Muscle of leg (tissue), 11 donors: ENCODE data around the gene CDH4. TPM values are rescaled to one million over a fixed set of nuclear protein-coding genes. Genes with fewer than 3 reads are reported as not detected.

Experiments used
- DNase-seq: peaks from one replicate; pipeline ENCODE4 v3.0.0; 2013
- H3K27ac ChIP-seq: one replicate; pipeline ENCODE4 v1.5.1; 2013; ENCODE audit warnings: mild to moderate bottlenecking, low read length, control low read depth
- H3K27me3 ChIP-seq: one replicate; pipeline ENCODE4 v1.6.1; 2013; ENCODE audit warnings: low read length; ENCODE audit not compliant: control insufficient read depth, insufficient read depth
- H3K36me3 ChIP-seq: one replicate; pipeline ENCODE4 v1.6.1; 2013; ENCODE audit warnings: low read length; ENCODE audit not compliant: control insufficient read depth, insufficient read depth
- H3K4me1 ChIP-seq: one replicate; pipeline ENCODE4 v1.6.1; 2013; ENCODE audit warnings: low read length; ENCODE audit not compliant: control insufficient read depth, insufficient read depth
- H3K4me3 ChIP-seq: one replicate; pipeline ENCODE4 v1.5.1; 2013; ENCODE audit warnings: low read length, control low read depth
- H3K9me3 ChIP-seq: replicated peaks from 2 replicates; pipeline ENCODE4 v1.6.1; 2013; ENCODE audit warnings: low read depth, low read length; ENCODE audit not compliant: control insufficient read depth
- WGBS: methylation state at CpG from one replicate; pipeline ENCODE4 v1.1.5; 2013; ENCODE audit warnings: missing lambda C conversion rate; ENCODE audit not compliant: insufficient coverage; 5-methylcytosine and 5-hydroxymethylcytosine counted together
- polyA plus RNA-seq, 8 donors: library from polyadenylated mRNA; unstranded; fragments of 120-200 nt; gene quantifications; one replicate each; pipeline versions ENCODE4 v1.2.1 to v1.2.3, GENCODE V29; 2013; ENCODE audit warnings: inconsistent platforms in 1 of 8, low replicate concordance in 1 of 8; ENCODE audit not compliant: insufficient read length in 8 of 8, insufficient read depth in 1 of 8
- total RNA-seq: library from RNA; stranded (reverse); fragments of 120-200 nt; gene quantifications from one replicate; pipeline ENCODE4 v1.2.4, GENCODE V29; 2013

The CDH4 gene
- total and polyA plus RNA-seq, 9 donors, result 0.66 to 1.4 (median 1.2) TPM

DNA sequence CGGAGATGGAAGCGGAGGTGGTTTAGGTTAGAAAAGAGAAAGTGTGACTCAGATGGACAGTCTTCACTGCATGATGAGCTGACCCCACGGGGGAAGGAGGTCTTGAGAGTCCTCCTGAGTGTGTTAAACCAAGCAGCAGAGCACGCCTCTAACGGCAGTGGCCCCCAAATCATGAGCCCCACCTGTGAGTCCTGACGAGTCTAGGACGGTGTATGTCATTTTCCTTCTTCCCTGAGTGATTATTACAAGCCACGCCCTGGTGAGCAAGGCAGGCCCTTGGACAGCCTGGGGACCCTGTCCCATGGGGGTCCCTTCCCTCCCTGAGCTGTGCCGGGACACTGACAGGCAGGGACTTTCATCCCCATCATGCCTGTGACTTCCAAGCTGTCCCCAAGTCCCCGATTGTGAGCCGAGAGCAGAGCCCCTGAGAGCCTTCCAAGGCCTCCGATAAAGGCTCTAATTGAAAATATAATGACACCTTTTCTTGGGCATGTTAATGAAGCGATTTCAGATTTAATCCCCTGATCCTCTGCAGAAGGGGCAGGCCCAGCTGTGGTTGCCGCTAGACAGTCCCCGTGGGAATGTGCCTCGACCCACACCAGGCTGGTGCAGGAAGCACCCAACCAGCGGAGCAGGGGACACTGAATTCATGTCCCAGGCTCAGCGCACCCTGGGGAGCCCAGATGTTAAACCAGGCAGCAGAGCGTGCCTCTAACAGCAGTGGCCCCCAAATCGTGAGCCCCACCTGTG is 493.5 kb downstream of the CDH4 start:
- no peak overlapping the region for H3K27ac ChIP-seq
- H3K27me3 ChIP-seq, result no peaks in the 10 kb centered on the region
- WGBS, result 88% methylated on average over 16 of the region's 20 CpGs
- H3K9me3 ChIP-seq, result peaks cover 4% of the 10 kb centered on the region
- H3K4me3 ChIP-seq, result no peak overlapping the region
- H3K4me1 ChIP-seq, result no peaks in the 10 kb centered on the region
- no peaks in the 10 kb centered on the region for H3K36me3 ChIP-seq
- no peak for DNase-seq

DNA sequence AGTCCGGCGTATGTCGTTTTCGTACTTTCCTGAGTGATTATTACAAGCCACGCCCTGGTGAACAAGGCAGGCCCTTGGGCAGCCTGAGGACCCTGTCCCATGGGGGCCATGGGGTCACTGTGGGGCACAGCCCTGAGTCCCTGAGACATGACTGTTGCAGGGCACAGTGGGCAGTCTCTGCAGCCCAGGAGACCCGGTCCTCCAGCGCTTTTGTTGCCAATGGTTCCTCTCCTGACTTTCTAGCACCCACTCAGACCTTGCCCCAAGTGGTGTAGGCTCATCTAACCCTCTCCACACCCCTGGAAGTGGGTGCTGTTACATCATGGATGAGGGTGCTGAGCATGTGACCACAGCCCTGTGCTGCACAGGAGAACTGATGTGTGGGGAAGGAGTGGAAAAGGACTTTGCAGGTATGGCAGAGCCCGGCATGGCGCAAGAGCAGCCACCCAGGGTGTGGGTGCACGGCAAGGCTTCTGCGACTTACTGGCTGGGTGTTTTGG is 494.1 kb downstream of the CDH4 start:
- WGBS, result 94% methylated on average over 9 of the region's 11 CpGs
- Histone ChIP-seq H3K4me1 (no peaks in the 10 kb centered on the region), H3K27me3 (no peaks in the 10 kb centered on the region), H3K4me3 (no peak overlapping the region), H3K36me3 (no peaks in the 10 kb centered on the region), H3K27ac (no peak overlapping the region), H3K9me3 (peaks cover 8% of the 10 kb centered on the region)
- no peak for DNase-seq

DNA sequence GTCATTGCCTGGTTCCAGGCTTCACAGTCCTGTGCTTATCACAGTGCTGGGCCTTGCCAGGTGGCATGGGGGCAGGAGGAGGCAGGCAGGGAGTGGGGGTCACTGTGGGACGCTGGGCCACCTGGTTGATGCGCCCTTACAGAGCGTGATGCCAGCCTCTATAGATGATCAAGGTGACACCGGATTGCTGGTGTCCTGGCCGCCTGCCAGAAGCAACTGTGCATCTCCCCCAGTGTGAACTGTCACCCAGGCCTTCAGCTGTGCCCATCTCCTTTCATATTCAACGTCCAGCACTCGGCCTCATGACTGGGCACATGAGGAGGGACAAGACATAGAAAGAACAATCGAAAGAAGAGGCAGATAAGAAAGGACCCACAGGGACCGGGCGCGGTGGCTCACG is 494.7 kb downstream of the CDH4 start:
- Histone ChIP-seq H3K36me3 (no peaks in the 10 kb centered on the region), H3K4me1 (no peaks in the 10 kb centered on the region), H3K27ac (no peak overlapping the region), H3K4me3 (no peak overlapping the region), H3K27me3 (no peaks in the 10 kb centered on the region), H3K9me3 (peaks cover 8% of the 10 kb centered on the region)
- no peak for DNase-seq
- WGBS, result 82% methylated on average over 6 of the region's 12 CpGs

DNA sequence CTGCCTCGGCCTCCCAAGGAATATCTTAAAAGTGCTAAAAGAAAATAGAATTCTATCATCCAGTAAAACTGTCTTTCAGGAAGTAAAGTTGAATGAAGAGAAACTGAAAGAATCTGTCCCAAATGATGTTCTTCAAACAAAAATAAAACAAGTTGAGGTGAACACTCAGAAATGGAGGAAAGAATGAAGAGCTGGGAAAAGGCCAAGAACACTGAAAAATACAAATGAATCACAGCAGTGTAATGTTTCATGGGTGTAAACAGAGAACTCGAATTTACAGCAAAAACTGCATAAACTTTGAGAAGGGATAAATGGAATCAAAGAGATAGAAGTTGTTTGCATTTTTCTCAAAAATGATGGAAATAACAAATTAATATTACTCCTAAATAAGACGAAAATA is 496.3 kb downstream of the CDH4 start:
- Histone ChIP-seq H3K27me3 (no peaks in the 10 kb centered on the region), H3K27ac (no peak overlapping the region), H3K4me1 (no peaks in the 10 kb centered on the region), H3K4me3 (no peak overlapping the region), H3K9me3 (peaks cover 8% of the 10 kb centered on the region), H3K36me3 (no peaks in the 10 kb centered on the region)
- no CpG with 5 or more reads among the region's 3 CpGs for WGBS
- DNase-seq, result no peak

DNA sequence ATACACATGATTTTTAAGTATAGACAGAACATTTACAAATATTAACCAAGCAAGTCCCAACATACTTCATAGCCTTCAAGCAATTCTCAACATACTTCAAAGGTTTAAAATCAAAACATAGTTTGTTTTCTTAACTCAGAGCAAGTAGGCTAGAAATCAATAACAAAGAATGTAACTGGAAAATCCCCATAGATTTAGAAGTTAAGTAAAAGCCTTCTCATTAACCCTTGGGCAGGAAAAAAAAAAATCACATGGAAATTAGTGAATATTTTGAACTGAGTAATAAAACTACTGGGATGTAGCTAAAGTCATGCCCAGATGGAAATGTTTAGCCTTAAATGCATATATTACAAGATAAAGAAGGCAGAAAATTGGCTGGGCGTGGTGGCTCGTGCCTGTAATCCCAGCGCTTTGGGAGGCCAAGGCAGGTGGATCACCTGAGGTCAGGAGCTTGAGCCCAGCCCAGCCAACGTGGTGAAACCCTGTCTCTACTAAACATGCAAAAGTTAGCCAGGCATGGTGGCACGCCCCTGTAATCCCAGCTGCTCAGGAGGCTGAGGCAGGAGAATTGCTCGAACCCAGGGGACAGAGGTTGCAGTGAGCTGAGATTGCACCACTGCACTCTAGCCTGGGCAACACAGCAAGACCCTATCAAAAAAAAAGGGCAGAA is 497.5 kb downstream of the CDH4 start:
- Histone ChIP-seq H3K27me3 (no peaks in the 10 kb centered on the region), H3K4me3 (no peak overlapping the region), H3K9me3 (peaks cover 8% of the 10 kb centered on the region), H3K27ac (no peak overlapping the region), H3K4me1 (peaks cover 5% of the 10 kb centered on the region), H3K36me3 (no peaks in the 10 kb centered on the region)
- no peak for DNase-seq
- 71% methylated on average over 1 of the region's 6 CpGs for WGBS

DNA sequence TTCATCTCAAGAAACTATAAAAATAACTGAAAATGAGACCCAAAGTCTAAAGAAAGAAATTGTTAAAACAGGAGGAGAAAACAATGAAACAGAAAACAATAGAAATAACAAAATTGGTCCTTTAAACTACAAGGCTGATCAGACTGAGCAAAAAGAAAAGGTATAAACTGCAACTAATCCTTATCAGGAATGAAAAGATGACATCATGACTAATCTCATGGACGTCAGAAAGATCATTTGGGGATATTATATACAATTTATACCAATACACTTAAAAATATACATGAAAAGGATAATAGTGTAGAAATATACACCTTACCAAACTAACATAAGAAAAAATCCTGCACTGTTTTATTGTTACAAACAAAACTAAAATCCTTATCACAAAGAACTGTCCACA is 498.0 kb downstream of the CDH4 start:
- no peaks in the 10 kb centered on the region for H3K36me3 ChIP-seq
- H3K27me3 ChIP-seq, result no peaks in the 10 kb centered on the region
- peaks cover 5% of the 10 kb centered on the region for H3K4me1 ChIP-seq
- no peak overlapping the region for H3K4me3 ChIP-seq
- no peak overlapping the region for H3K27ac ChIP-seq
- H3K9me3 ChIP-seq, result peaks cover 8% of the 10 kb centered on the region
- no peak for DNase-seq
- WGBS, result no CpG with 5 or more reads among the region's 1 CpG

DNA sequence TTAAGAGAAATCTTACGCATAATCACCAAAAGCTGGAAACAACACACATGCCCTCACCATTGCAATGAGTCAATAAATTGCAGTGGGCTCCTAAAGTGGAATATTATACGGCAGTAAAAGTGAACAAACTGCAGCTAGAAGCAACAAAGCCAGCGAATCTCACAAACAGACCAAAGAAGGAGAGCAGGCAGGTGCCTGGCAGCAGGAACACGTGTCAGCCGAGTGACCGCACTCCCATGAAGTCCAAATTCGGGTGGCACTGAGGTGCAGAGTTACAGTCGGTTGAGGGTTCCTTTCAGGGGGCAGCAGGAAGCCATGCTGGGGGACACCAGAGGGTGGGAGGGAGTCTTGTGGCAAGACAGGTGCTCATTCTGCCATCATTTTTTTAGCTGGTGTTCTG is 500.5 kb downstream of the CDH4 start:
- Histone ChIP-seq H3K27ac (no peak overlapping the region), H3K36me3 (no peaks in the 10 kb centered on the region)
- DNase-seq, result no peak

DNA sequence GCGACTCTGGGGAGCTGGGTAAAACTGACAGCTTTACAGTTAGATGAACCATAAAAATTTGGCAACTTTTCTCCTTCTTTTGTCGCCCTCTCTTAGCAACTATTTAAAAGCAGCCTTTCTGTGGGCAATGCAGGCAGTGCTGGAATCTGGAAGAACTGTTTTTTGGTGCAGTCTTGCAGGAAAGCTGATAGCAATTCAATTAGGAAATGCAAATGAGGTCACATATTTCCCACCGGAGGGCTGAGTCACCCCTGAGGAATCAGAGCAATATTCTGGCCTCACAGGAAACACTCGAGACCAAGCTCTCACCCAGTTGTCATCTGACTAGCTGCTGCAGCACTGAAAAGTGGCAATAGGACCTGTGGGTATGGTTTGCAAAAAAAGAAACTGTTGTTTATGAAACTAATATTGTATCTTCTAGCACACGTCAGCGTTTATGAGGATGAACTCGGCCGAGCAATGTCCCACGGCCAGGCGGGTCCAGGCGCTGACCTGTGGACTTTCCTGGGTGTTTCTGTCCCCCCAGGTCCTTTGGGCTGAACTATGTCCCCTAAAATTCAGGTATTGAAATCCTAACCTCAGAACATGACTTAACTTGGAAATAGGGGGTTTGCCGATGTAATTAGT is 501.4 kb downstream of the CDH4 start:
- WGBS, result 49% methylated on average over 6 of the region's 12 CpGs
- Histone ChIP-seq H3K36me3 (no peaks in the 10 kb centered on the region), H3K27me3 (no peaks in the 10 kb centered on the region), H3K27ac (no peak overlapping the region), H3K4me3 (no peak overlapping the region), H3K9me3 (peaks cover 6% of the 10 kb centered on the region), H3K4me1 (peaks cover 5% of the 10 kb centered on the region)
- no peak for DNase-seq

More for the DNA sequence above, 500.5 kb downstream of the CDH4 start:
- peaks cover 8% of the 10 kb centered on the region for H3K9me3 ChIP-seq
- 84% methylated on average over 7 of the region's 8 CpGs for WGBS
- no peaks in the 10 kb centered on the region for H3K27me3 ChIP-seq
- no peak overlapping the region for H3K4me3 ChIP-seq
- H3K4me1 ChIP-seq, result peaks cover 5% of the 10 kb centered on the region

DNA sequence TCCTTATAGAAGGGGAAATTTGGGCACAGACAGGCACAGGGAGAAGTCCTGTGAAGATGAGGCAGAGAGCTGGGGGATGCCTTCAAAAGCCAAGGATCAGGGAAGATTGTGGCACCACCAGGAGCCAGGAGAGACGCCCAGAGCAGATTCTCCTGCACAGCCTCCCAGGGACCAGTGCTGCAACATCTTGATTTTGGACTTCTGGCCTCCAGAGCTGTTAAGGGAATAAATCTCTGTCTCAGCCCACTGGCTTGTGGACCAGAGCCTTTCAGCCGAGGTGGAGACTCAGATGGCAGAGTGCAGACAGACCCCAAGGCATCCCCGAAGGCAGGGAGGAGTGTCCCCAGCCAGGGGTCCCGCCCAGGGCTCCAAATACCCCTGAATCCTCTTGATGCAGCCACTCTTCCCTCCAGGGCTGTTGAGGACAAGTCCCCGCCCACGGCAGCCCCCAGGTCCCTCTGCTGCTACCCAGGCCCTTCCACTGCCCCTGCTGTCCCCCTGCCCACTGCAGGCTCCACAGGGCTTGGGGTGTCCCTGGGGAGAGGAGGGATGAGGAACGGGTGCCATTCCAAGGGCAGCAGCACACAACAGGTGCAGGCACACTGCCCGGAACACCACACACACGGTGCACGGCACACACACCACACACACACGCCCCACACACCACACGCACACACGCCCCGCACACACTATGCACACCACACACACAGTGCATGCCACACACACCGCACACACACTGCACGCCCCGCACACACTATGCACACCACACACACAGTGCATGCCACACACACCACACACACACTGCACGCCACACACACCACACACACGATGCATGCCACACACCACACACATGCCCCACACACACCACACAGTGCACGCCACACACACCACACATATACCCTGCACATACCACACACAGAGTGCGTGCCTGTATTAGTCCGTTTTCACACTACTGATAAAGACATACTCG is 502.2 kb downstream of the CDH4 start:
- Histone ChIP-seq H3K4me1 (peaks cover 5% of the 10 kb centered on the region), H3K27me3 (no peaks in the 10 kb centered on the region), H3K9me3 (peaks cover 6% of the 10 kb centered on the region), H3K36me3 (no peaks in the 10 kb centered on the region), H3K27ac (no peak overlapping the region), H3K4me3 (no peak overlapping the region)
- 78% methylated on average over 10 of the region's 23 CpGs for WGBS
- no peak for DNase-seq
